Peyer's patch (tissue), 4 donors: Measurements from ENCODE around the gene ADIRF.
"Not testable (repeated sequence)": the region's sequence is repeated elsewhere in the genome, so short reads cannot be mapped to it uniquely, and the experiment has no call there.

Experiments
- CTCF ChIP-seq, 6 experiments: fragments of 450-650 bp in 4 of 6; fragments of 200-600 bp in 2 of 6; sonication (generic) in 1 of 6; IDR thresholded peaks; one replicate each; pipeline ENCODE4 v1.5.1; 2017 to 2019; ENCODE audit warnings: antibody characterized with exemption in 6 of 6, mild to moderate bottlenecking in 3 of 6, moderate library complexity in 1 of 6
- POLR2A ChIP-seq, 2 donors: fragments of 450-650 bp; IDR thresholded peaks; one replicate each; pipeline ENCODE4 v1.5.1; 2017; ENCODE audit warnings: antibody characterized with exemption in 2 of 2, mild to moderate bottlenecking in 2 of 2, moderate library complexity in 2 of 2

GRCh38 chr10:86999802-87000403 lies 31.6 kb downstream of the ADIRF start:
- TF ChIP-seq POLR2A, CTCF (IDR thresholded peaks at IDR 0.05): not testable (repeated sequence)
